GM23248 (cell line): ENCODE measurements around the gene CADPS2.

Experiments
- EZH2 ChIP-seq: fragments of 200-600 bp; sonication (generic); IDR thresholded peaks from 2 replicates; pipeline ENCODE4 v1.6.1; 2018; ENCODE audit warnings: antibody characterized with exemption, mild to moderate bottlenecking; ENCODE audit not compliant: insufficient read depth, poor library complexity, severe bottlenecking
- EZH2phosphoT487 ChIP-seq: fragments of 200-600 bp; sonication (generic); IDR thresholded peaks from 2 replicates; pipeline ENCODE4 v1.6.1; 2018; ENCODE audit warnings: antibody characterized with exemption, moderate library complexity, mild to moderate bottlenecking, low read depth; ENCODE audit not compliant: insufficient read depth

DNA sequence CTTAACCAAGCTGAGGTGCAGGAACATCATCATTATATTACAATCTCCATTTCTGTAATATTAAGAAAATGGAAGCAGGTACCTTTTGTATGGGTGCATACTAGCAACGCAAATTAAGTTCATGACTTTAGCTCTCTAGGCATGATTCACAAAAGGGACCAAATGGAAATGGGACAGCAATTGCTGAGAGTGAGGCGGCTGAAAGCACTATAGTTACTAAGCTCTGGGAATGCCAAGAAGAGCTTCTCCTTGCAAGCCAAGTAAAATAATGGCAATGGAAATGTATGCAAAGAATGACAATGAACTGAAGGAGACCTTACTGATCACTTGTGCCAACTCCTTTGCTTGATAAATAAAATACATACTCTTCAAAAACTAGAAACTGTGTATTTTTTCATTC is 147.3 kb downstream of the CADPS2 start:
- no peak for TF ChIP-seq EZH2
- TF ChIP-seq EZH2phosphoT487 = no peak
